Body of pancreas (tissue), 4 donors: ENCODE results near the gene NDEL1.

Source experiments
- POLR2A ChIP-seq, 3 donors: fragments of 450-650 bp; IDR thresholded peaks; one replicate each; pipeline ENCODE4 v1.6.1; 2016; ENCODE audit warnings: antibody characterized with exemption in 3 of 3, mild to moderate bottlenecking in 2 of 3
- TF ChIP-seq, protein P1 (sequence below), 7 experiments: fragments of 450-650 bp in 4 of 7; fragments of 200-600 bp in 3 of 7; sonication (generic) in 3 of 7; IDR thresholded peaks; one replicate each; pipeline ENCODE4 v1.5.1; 2016 to 2019; ENCODE audit warnings: antibody characterized with exemption in 7 of 7

DNA sequence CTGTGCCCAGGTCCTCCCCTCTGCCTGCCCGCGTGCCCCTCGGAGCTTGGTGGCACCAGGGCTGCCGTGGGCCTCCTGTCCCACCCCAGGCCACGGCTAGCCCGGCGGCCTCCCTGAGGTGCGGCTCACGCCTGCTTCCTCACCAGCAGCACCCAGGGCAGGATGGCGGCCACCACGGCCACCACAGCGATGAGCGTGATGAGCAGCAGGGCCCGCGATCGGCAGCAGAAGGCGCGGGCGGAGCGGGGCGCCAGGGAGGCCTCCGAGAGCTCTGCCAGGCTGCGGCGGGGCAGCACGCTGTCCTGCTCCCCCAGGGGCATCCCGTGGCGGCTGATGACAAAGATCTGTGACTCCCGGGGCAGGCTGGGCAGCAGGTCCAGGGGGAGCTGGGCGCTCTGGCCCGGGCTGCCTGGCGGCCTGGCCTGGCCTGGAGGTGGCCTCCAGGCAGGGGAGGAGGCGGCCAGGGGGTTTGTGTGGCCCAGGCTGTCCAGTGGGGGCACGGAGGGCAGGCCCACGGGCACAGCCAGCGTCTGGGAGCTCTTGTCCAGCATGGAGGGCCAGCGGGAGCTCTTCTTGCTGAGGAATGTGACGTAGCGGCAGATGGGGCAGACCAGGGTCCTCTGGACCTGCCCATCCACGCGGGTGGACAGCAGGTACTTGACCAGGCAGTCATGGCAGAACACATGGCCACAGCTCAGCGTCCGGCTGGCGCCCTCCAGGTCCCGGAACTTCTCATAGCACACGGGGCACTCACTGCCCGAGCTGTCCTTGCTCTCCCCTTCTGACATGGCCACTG lies 42.8 kb upstream of the NDEL1 start:
- TF ChIP-seq, protein P1, sequence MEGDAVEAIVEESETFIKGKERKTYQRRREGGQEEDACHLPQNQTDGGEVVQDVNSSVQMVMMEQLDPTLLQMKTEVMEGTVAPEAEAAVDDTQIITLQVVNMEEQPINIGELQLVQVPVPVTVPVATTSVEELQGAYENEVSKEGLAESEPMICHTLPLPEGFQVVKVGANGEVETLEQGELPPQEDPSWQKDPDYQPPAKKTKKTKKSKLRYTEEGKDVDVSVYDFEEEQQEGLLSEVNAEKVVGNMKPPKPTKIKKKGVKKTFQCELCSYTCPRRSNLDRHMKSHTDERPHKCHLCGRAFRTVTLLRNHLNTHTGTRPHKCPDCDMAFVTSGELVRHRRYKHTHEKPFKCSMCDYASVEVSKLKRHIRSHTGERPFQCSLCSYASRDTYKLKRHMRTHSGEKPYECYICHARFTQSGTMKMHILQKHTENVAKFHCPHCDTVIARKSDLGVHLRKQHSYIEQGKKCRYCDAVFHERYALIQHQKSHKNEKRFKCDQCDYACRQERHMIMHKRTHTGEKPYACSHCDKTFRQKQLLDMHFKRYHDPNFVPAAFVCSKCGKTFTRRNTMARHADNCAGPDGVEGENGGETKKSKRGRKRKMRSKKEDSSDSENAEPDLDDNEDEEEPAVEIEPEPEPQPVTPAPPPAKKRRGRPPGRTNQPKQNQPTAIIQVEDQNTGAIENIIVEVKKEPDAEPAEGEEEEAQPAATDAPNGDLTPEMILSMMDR (IDR thresholded peaks at IDR 0.05): no peak
- no peak for TF ChIP-seq POLR2A (IDR thresholded peaks at IDR 0.05)
